HG03103 (cell line): ENCODE results near the gene AIM2.
"Not testable (repeated sequence)": the region's sequence is repeated elsewhere in the genome, so short reads cannot be mapped to it uniquely, and the experiment has no call there.

Source experiments
- ATAC-seq: cut with Tn5 transposase; IDR thresholded peaks from one replicate; pipeline ENCODE4 v1.9.1; 2021; ENCODE audit warnings: low read depth; ENCODE audit not compliant: unreplicated experiment

Gene AIM2, protein sequence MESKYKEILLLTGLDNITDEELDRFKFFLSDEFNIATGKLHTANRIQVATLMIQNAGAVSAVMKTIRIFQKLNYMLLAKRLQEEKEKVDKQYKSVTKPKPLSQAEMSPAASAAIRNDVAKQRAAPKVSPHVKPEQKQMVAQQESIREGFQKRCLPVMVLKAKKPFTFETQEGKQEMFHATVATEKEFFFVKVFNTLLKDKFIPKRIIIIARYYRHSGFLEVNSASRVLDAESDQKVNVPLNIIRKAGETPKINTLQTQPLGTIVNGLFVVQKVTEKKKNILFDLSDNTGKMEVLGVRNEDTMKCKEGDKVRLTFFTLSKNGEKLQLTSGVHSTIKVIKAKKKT

DNA sequence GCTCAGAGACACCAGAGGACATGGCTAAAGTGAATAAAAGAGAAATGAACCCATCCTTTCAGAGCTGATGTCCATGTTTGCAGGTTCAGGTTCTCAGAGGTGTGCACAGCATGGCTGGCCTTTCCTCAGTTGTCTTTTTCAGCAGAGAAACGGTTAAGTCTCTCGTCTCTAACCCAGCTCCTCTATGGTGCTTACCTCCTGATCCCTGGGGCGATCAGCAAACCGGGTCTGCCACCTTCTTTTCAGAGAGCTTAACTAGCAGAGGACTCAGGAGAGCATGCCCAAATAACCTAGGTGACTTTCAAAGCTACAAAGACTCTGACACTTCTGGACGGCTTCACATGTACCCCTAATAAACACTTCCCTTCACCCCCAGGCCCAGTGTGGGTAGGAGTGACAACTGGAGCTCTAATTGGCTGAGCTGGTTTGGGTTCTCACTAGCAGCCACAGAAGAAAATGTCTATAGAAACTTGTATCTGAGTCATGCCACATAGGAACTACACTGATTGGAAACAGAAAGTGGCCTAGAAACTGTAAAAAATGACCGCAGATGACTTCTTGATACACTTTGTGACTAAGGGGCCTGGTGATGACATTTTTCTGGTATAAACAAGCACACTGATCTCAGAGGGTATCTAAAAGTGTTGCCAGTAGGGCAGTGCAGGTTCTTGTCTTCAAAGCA is at the start of gene AIM2:
TSS of gene AIM2 (minus strand) at position 329 of the 682 bp plus-strand sequence. CDS start 3,267 bp downstream, outside the sequence.
- peak; percentile 78 for ATAC-seq

DNA sequence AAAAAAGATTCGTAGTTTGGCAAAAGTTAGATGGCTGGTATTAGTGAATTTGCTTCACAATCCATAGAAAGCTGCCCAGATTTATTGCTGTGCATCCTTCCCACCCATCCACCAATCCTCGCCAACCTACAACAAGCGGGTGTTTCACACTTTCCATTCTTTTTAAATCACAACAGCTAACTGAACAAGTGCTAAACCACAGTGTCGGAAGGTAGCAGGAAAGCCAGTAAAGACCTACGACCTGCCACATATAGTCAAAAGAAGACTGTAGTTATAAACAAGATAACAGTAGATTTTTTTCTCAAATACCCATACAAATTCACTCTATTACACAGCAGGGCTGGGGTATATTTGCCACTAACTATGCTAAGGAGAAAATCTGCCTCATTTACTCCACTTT is 47.0 kb upstream of the AIM2 start:
- ATAC-seq: no peak

DNA sequence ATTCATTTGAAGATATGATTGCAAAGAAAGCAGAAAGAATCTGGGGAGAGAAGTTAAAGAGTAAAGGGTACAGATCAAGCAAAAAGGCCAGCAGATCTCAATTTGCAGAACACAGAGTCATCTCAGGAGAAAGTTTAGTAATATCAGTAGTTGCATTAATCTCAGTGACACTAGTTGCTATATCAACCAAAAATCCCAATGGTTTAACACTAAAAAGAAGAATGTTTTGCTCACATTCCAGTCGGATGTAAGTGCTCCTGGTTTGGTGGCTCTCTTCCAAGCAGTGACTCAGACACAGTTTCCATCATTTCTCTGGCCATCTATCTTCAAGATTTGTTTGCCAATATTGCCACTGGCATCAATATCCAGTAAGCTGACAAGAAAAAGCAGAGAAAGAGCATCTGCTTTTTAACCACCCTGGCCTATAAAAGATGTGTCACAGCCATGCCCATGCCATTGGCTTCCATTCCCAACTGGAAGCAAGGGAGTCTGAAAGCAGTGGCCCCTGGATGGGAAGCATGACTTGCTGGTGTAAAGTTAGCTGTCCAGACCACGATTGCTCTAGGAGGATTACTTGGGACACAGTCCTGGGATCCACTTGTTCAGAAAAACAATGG is 45.5 kb upstream of the AIM2 start:
- peak; percentile 64 for ATAC-seq

DNA sequence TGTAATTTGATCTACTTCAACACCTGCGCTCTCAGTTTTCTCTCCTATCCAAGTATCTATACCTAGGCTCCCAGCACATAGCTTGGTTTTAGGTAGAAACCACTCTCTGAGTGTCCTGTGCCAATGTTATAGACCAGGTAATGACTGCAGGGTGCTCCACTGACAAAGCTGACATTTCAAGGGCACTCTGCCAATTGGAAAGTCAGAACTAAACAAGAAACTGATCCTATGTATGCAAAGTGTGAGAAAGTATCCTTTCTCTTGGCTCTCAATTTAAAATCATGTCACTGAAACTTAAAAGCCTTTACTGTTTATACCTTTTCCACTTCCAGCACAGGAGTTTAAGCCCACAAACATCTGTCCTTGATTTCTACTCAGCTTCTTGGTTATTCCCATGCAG is 45.0 kb upstream of the AIM2 start:
- peak; percentile 51 for ATAC-seq

DNA sequence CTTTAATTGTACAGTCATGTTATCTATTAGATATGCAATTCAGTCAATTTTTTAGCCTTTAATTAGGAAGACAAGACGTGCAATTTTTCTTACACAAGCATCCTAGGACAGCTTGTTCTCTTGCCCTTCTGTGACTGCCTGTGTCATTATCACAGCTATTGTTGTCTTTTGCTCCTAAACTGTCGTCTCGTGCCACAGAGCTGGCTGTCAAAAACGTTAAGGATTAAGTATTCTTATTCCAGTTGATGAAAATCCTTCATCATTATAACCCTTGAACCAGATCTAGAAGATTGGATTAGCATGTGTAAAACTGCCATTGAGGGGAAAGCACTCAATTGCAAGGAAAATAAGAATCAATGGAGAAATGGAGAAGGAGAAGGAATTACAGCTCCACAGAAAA is 43.8 kb upstream of the AIM2 start:
- ATAC-seq: no peak

DNA sequence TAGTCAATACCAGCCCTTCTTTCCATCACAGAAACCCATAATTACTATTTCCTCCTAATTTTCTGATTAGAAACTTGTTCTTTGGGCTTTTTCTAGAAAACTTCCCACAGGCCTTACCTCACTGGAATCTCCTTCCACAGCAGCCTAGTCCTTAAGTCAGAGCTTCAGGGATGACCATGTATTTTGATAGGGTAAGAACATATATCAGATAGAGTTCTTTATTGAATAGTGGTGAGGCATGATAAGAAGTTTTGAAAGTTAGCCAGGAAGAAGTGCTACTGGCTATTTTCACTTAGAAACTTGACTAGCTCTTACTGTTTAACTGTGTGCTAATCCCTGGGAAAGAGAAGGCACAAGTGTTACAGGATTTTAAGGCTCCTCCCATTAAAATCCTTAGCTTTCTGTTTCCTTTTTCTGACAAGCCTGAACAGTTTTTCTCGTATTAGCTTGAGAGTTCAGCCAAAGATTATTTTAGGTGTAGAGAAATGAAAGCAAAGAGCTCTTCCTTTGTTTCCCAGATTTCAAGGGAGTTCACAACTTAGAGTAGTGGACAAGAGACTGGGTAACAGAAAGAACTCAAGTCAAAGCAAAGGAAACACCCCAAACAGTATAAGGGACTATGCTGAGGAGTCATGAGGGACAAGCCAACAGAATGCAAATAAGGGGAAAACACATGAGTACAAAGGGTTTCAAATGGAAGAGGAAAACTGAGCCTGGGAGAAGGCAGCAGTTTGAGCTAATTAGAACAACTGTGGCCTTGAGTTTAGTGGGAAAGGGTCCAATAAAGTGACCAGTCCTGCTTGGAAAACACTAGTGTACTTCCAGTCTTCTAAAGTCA is 37.2 kb upstream of the AIM2 start:
- ATAC-seq: no peak

DNA sequence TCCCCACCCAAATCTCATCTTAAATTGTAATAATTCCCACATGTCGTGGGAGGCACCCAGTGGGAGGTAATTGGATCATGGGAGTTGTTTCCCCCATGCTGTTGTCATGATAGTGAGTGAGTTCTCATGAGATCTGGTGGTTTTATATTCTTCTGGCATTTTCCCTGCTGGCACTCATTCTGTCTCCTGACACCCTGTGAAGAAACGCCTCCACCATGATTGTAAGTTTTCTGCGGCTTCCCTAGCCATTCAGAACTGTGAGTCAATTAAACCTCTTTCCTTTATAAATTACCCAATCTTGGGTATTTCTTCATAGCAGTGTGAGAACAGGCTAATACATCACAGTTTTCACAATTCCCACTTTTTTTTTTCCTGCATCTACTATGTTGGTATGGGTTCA is 26.5 kb upstream of the AIM2 start:
- ATAC-seq: not testable (repeated sequence)

DNA sequence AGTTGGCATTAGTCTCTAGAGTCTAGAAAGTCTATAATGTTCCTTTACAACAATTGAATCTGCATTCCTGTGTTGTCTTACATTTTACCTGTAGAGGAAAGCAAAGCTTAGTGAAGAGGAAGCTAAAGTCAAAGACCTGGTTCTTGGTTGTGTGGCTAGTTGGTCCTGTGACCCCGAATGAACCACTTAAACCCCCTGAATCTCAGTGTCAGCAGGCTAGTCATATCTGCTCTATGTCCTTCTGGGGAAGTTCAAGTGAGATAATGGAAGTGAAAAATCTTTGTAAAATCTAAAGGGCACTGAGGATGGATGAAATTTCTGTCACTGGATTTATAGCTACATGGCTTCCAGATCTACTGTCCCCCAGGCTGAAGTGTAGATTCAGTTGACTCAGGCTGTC is 24.0 kb upstream of the AIM2 start:
- ATAC-seq: no peak

DNA sequence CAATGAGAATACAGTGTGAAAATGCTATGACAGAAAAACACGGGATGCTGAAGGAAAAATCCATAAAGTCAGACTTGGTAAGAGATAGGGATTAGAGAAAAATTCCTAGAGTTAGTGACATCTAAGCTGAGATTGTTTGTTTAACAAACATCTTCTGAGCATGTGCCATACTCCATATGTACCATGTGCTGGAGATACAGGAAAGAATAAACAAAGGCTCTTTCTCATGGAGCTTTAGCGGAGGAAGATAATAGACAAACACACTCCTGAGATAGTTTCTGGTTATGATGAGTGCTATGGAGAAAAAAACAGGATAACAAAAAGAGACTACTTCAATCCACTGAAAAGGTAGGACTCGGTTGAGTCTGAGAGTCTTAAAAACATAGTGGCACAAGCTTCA is 22.0 kb upstream of the AIM2 start:
- no peak for ATAC-seq

DNA sequence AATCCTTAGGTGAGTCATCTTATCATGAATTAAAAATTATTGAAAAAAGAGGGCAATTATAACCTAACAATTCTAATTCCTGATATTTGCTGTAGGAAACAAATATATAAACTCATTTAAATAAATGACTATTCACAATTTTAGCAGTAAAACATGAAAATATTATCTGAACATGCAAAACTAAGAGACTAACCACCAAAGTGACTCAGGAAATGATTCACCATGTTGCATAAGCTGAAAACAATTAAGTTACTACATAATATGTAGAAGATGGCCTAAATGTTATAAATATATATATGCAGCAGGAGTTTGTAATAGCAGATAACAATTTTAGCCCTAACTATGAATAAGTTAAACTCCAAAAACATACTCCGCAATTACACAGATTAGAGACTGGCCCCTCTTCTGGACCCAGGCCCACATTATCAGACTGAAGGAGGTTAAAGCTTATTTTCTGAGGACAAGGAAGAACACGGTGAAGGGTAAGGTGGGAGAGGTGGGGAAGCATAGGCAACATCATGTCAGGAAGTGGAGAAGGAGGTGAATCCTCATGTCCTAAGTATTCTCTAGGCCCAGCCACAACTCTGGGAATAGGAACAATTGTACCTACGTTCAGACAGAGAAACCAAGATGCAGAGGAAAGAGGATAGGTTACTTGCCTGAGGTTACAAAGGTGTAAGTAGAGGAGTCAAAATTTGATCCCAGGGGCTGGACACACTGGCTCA is 15.6 kb upstream of the AIM2 start:
- no peak for ATAC-seq

DNA sequence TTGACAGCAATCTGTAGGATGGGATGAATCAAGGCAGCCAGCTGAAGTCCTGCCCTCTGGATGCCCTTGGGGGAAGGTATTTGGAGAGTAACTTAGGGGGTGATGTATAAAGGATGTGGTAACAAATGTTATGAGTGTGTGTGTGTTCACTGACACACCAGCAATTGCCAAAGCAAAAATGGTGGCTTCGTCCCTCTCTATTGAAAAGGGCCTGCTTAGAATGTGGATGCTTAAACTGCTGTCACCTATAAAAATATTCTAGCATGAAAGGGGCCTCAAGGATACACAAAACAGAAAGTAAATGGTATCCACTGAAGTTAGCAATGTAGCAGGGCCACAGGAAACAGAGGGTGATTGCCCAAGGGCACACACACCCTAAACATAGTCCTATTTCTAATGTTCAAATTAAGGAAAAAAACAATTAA is 15.1 kb upstream of the AIM2 start:
- no peak for ATAC-seq

DNA sequence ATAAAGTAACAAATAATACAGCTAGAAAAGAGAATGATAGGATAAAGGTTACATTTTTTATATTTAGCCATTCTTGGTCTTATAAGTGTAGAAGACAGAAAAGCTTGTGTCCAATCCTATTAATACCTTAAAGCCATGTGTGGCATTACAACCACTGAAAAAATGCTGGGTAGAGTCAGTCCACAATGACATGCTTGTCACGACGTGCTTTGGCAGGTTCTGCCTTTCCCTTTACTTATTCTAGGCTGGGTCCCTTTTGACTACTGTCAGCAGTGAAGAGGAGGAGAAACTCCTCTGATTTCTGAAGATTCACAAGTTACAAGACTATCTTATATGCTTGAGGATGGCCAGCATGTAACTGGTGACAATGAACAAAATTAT is 14.6 kb upstream of the AIM2 start:
- ATAC-seq: no peak

DNA sequence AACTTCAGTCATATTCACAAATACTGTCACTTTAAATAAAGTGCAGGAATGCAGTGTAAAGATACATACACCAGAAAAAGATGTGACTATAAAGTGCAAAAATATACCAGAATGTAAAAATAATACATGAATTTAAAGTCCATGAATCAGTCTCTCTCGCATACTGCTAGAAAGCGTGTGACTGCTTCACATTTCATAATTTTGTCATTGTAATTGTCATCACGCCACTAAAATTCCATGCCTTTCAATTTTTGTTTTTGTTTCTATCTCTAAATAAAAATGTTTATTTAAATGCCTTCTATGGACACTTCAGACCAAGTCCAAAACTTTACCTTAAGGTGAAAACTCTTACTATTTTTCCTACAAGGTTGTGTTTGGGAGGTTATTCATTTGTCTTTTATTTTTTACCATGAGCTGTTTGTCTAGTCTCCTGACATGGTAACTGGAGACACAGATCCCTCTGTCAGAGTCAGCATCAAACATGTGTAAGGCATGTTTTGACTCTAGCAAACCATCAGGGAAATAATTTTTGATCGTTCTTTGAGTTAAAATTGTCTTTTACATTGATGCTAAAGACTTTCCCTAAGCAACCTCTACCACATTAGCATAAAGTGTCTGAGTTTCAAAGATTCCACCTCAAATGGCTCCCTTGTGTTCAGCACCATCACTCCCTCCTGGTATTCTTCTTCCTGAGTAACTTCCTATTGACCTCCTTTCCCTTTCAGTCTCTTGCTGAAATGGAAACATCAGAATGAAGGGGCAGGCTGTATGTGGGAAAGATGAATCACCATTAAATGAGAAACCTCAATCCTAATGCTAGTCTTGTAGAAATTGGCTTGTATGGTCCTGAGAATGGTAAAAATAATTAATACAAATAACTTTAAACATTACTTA is 14.0 kb upstream of the AIM2 start:
- no peak for ATAC-seq

DNA sequence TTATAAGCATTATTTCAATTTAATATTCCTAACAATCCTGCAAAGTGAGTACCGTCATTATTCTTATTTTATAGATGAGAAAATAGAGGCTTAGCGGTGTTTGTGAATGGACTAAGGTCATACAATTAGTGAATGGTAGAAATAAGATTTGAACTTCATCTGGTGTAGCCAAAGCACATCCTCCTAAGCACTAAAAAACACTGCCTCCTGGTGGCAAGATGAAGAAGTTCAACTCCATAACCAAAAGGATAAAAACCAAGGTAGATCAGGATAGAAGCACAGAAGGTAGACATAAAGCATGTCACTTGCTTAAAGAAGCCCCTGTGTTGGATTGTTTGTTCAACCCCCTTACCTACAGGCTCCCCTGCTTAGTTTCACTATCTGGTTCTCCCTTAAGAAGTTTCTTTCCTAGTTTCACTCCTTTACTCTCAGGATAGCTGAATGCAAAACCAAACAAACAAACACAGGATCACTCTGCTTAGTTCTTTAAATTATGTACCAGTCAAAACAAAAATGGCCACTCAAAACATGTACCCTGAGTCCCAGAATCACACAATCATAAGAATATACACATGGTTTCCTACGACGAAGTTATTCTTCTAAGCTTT is 12.7 kb upstream of the AIM2 start:
- ATAC-seq: no peak

DNA sequence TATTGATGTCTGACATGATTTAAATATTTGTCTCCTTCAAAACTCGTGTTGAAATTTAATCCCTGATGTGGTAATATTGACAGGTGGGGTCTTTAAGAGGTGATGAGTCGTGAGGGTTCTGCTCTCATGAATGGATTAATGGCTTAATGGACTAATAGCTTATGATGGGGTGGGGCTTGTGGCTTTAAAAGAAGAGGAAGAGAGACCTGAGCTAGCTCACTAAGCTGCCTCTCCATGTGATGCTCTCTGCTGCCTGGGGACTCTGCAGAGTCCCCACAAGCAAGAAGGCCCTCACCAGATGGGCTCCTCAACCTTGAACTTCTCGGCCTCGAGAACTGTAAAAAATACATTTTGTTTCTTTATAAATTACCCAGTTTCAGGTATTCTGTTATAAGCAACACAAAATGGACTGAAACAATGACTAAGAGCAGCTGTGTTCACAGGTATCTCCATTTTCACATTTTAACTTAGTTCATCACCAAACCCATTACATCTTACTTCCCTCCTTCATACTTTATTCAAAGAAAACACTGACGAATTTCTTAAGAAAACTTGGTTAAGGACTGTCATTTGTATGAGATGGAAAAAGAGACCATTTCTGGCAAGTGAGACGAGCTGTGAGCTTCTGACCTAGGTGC is 12.1 kb upstream of the AIM2 start:
- no peak for ATAC-seq

DNA sequence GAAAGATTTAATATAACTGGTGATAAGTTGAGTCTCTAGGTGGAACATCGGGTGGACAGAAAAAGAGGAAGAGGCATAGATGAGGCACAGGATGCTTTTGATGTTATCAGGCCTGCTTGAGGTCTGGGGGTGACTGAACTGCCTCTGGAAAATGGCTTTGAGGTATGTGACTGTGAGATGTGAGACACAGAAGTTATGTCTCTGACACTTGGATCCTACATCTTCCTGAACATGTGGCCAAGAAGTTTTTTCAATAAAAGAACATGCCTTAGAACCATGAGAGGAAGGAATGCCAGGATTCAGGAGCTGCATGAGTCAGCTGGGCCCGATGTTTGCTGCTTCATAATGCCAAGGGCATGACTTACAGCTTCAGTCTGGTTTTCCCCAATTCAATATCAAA is 11.5 kb upstream of the AIM2 start:
- ATAC-seq: no peak

DNA sequence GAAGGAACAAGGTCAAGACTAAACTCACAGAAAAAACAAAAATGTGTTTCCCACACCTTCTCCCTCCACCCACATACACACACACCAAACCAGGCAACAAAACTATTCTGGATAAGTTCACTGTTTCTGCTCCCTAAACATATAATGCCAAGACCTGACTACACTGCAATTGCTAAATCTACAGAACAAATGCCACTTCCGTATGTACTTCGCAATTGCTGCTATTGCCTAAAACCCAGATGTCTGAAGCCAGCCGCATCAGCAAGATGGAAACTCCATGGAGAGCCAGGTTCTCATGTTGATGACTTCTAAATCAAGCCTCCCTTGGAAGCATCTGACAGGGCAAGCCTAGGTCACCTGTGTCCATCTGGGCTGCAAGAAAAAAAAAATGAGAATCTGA is 8.3 kb upstream of the AIM2 start:
- no peak for ATAC-seq

DNA sequence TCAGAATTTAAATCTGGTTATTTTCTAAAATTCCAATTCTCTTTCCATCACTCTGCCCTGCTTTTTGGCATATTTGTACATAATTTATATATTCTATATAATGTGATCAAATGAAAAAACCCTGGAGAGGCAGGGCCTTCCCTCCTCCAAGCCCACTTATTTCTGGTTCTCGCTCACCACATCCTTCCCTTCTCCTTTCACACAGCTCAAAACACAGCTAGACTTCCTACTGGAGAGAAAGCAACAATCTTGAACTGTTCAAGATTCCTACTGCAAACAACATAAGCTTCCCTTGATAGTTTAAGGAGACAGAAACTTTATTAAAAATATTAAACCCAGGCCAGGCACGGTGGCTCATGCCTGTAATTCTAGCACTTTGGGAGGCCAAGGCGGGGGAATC is 7.6 kb upstream of the AIM2 start:
- ATAC-seq: no peak
